Measurements from ENCODE around the gene DNAJC3. TPM values are rescaled to one million over a fixed set of nuclear protein-coding genes. Genes with fewer than 3 reads are reported as not detected.

The DNAJC3 gene
- total RNA-seq, 1 experiment from 2014 or later: 21.2 TPM

- H3K4me2 ChIP-seq (ENCODE audit: insufficient read depth, insufficient read length, low read length): no peak overlapping the region
- TF ChIP-seq, protein P1, sequence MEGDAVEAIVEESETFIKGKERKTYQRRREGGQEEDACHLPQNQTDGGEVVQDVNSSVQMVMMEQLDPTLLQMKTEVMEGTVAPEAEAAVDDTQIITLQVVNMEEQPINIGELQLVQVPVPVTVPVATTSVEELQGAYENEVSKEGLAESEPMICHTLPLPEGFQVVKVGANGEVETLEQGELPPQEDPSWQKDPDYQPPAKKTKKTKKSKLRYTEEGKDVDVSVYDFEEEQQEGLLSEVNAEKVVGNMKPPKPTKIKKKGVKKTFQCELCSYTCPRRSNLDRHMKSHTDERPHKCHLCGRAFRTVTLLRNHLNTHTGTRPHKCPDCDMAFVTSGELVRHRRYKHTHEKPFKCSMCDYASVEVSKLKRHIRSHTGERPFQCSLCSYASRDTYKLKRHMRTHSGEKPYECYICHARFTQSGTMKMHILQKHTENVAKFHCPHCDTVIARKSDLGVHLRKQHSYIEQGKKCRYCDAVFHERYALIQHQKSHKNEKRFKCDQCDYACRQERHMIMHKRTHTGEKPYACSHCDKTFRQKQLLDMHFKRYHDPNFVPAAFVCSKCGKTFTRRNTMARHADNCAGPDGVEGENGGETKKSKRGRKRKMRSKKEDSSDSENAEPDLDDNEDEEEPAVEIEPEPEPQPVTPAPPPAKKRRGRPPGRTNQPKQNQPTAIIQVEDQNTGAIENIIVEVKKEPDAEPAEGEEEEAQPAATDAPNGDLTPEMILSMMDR (conservative IDR thresholded peaks at IDR 0.05): no peak
These were observed 86.7 kb downstream of the DNAJC3 start for GRCh38 chr13:95763601-95764000.

More at GRCh38 chr13:95763601-95764000, 86.7 kb downstream of the DNAJC3 start:
- H3K4me3 Mint-ChIP-seq: no peak overlapping the region
- Histone ChIP-seq H3K27me3 (ENCODE audit: insufficient read depth, low read length) (no peaks in the 10 kb centered on the region), H3K18ac (ENCODE audit: insufficient read length, low read depth, low read length) (no peak overlapping the region), H3K79me1 (ENCODE audit: insufficient read depth, low read depth, low read length, poor library complexity, severe bottlenecking) (no peaks in the 10 kb centered on the region), H2BK12ac (ENCODE audit: insufficient read length, low read depth, low read length) (no peak overlapping the region), H3K4ac (ENCODE audit: low read depth, low read length) (no peak overlapping the region), H4K91ac (ENCODE audit: insufficient read length, low read depth, low read length) (no peak overlapping the region), H2AK5ac (ENCODE audit: insufficient read length, low read length) (no peak overlapping the region), H2BK20ac (ENCODE audit: low read depth, low read length, poor library complexity, severe bottlenecking) (no peak overlapping the region), H4K20me1 (ENCODE audit: control insufficient read depth, insufficient read depth, insufficient read length) (no peaks in the 10 kb centered on the region), H2AFZ (ENCODE audit: low read length) (no peak overlapping the region), H3K14ac (ENCODE audit: insufficient read depth, low read length) (no peak overlapping the region), H3K23me2 (ENCODE audit: insufficient read length, low read depth, low read length, poor library complexity, severe bottlenecking) (no peaks in the 10 kb centered on the region), H3K79me2 (ENCODE audit: insufficient read depth, low read length) (no peaks in the 10 kb centered on the region), H4K8ac (replicated peaks; ENCODE audit: insufficient read length, low read depth, low read length) (no peak overlapping the region), H2BK120ac (ENCODE audit: low read depth, low read length, poor library complexity, severe bottlenecking) (no peak overlapping the region), H3K27ac (ENCODE audit: insufficient read length, low read depth, low read length) (no peak overlapping the region), H3K56ac (ENCODE audit: insufficient read length, low read depth, low read length) (no peak overlapping the region), H2BK5ac (ENCODE audit: insufficient read length, low read length) (no peak overlapping the region), H3K9ac (ENCODE audit: extremely low read depth, insufficient read length, low read length) (no peak overlapping the region), H2BK15ac (ENCODE audit: low read depth, low read length) (no peak overlapping the region), H3K23ac (ENCODE audit: insufficient read length, low read depth, low read length) (no peak overlapping the region), H3K4me1 (ENCODE audit: insufficient read depth, low read length) (no peaks in the 10 kb centered on the region), H3K9me3 (ENCODE audit: control insufficient read depth, low read depth, low read length) (no peaks in the 10 kb centered on the region), H3T11ph (ENCODE audit: low read length) (no peak overlapping the region), H4K5ac (ENCODE audit: insufficient read length, low read depth, low read length) (no peak overlapping the region)
- no peak overlapping the region for H3K27ac Mint-ChIP-seq
- peaks cover 0 to 5% (median 0%) of the 10 kb centered on the region in 3 experiments; a peak in 3 of 7 replicates for H3K36me3 Mint-ChIP-seq (ENCODE audit: insufficient read depth in 1 of 3, low read depth in 3 of 3)
- H3K4me1 Mint-ChIP-seq: no peaks in the 10 kb centered on the region
- no peaks in the 10 kb centered on the region for H3K9me3 Mint-ChIP-seq
- no peaks in the 10 kb centered on the region for H3K27me3 Mint-ChIP-seq (ENCODE audit: low read depth)
- no CpG with 5 or more reads among the region's 4 CpGs for WGBS (ENCODE audit: extremely low coverage, insufficient read length, low lambda C conversion rate)
- no peak for DNase-seq

All from H9 (cell line).